NT2/D1 (cell line): ENCODE data around the gene PHLPP1.

Experiments used
- SUZ12 ChIP-seq: IDR thresholded peaks from 2 replicates; pipeline ENCODE4 v1.6.1; 2011; ENCODE audit not compliant: insufficient read length, insufficient read depth; ENCODE audit errors: extremely low read depth
- YY1 ChIP-seq: IDR thresholded peaks from 2 replicates; pipeline ENCODE4 v1.6.1; 2011; ENCODE audit not compliant: insufficient read length, insufficient read depth
- ZNF274 ChIP-seq: IDR thresholded peaks from 2 replicates; pipeline ENCODE4 v1.6.1; 2011; ENCODE audit warnings: mild to moderate bottlenecking, low read depth, low read length

GRCh38 chr18:62778976-62779869 lies 63.9 kb downstream of the PHLPP1 start:
- TF ChIP-seq SUZ12 (no peak), ZNF274 (no peak), YY1 (no peak)
